ENCODE data around the gene INTS4.
"Not testable (repeated sequence)": the region's sequence is repeated elsewhere in the genome, so short reads cannot be mapped to it uniquely, and the experiment has no call there.

INTS4 gene

GRCh38 chr11:77874206-77874605, 120.3 kb downstream of the INTS4 start:
- DNase-seq = no peak

GRCh38 chr11:77873345-77873744, 121.1 kb downstream of the INTS4 start:
- no peak for DNase-seq

DNA sequence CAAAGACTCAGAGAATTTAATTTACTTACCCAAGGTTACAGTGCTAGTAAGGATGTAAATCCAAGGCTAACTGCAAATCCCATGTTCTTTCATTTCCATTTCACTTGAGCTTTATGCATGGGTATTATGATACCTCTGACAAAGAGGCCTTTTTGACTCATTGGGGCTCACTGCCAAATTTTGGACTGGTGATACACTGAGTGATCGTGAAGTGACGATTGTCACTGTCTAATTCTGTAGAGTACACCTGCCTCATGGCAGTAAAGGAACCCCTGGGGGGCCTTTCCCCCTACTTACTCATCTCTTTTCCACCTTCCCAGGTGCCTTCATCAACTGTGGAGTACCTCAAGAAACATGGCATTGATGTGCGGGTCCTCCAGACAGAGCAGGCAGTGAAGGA, 122.6 kb downstream of the INTS4 start:
- DNase-seq = no peak

DNA sequence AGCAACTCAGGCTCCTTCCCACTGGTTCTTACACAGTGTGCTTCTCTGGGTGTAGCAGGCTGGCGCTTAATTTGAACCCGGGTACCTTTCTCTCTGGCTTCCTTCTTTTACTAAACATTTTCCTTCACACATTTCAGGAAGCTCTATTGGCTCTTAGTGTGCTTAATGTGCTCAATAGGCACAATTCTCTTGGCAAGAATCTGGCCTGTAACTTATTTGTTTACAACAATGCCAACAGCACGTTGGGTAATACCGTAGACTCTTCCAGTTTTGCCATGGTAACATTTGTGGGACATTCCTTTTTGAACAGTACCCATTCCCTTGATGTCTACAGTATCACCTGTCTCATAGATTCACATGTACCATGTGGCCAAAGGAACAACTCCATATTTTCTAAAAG, 125.7 kb downstream of the INTS4 start:
- no peak for DNase-seq

- DNase-seq = no peak
These were observed 128.1 kb downstream of the INTS4 start for GRCh38 chr11:77866336-77866735.

DNA sequence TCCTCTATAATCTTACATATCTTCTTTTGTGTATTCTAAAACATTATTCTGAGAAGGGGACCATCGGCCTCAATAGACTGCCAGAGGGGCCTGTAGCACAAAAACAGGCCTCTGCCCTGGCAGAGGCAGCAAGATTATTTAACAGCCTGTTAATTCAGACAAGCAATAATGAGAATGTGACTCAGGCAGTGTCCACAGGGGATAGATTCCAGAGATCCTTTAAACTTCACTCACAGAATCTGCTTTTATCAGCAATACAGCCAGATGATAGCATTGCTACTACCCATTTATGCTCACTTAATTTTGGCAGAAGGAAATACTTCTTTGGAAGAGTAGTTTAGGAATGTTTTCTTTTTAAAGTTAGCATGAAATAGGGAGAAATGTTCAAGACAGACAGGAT, 128.7 kb downstream of the INTS4 start:
- no peak for DNase-seq

DNA sequence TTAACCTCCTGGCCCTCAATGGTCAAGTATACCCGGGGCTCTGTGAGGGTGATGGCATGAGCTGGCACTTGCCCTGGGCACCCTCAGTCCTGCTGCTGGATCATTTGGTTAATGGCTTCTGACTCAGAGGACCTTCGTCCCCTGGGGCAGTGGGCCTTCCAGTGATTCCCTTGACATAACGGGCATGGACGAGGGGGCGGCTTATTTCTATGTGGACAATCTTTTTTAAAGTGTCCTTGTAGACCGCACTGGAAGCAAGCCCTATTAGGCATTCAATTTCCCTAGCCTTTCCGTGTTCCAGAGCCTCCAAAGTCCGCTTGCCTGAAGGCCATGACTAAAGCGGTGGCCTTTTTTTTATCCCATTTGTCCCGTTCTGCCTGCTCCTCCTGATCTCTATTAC, 133.0 kb downstream of the INTS4 start:
- not testable (repeated sequence) for DNase-seq

DNA sequence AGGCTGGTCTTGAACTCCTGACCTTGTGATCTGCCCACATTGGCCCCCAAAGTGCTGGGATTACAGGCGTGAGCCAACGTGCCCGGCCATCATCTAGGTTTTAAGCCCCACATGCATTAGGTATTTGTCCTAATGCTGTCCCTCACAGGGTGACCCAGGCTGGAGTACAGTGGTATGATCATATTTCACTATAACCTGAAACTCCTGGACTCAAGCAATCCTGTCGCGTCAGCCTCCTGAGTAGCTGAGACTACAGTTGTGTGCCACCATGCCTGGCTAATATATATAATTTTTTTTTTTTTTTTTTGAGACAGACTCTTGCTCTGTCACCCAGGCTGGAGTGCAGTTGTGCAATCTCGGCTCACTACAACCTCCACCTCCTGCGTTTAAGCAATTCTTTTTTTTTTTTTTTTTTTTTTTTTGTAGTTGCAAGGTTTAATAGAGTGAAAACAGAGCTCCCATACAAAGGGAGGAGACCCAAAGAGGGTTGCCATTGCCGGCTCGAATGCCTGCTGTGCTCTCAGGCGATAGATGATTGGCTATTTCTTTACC, 136.5 kb downstream of the INTS4 start:
- DNase-seq = not testable (repeated sequence)

GRCh38 chr11:77854838-77855237, 139.6 kb downstream of the INTS4 start:
- no peak for DNase-seq

GRCh38 chr11:77851503-77851902, 143.0 kb downstream of the INTS4 start:
- DNase-seq = no peak

GRCh38 chr11:77843700-77844099, 150.8 kb downstream of the INTS4 start:
- DNase-seq = not testable (repeated sequence)

DNA sequence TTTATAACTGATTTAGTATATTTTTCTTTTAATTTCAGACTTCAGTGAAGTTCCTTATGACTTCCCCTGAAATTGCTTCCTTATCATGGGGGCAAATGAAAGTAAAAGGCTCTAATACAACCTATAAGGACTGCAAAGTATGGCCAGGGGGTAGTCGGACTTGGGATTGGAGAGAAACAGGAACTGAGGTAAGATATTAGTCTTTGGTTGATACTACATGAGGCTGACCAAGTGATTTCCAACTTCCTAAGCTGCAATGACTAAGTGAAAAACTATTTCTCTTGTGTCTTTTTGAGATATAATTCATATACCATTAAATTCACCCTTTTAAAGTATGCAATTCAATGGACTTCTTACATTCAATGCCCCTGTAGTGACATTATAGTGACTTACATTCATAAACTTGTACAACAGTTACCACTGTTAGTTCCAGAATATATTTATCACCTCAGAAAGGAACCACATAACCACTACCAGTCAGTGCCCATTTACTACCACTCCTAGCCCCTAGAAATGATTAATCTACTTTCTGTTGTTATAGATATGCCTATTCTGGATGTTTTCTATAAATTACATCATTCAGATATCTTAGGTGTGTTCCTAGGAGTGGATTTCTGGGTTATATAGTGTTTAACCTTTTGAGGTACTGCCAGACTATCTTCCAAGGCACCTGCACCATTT, 151.9 kb downstream of the INTS4 start:
- no peak for DNase-seq

DNA sequence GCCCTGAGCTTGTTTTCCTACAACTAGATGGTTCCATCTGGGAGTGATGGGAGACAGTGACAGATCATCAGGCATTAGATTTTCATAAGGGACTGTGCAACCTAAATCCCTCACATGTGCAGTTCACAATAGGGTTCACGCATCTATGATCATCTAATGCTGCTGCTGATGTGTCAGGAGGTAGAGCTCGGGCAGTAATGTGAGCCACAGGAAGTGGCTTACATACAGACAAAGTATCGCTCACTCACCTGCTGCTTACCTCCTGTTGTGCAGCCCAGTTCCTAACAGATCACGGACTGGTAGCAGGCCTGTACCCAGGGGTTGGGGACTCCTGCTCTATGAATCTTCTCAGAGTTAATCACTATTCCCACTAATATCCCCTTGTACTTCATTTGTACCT, 161.2 kb downstream of the INTS4 start:
- no peak for DNase-seq

GRCh38 chr11:77828926-77829325, 165.5 kb downstream of the INTS4 start:
- DNase-seq = no peak

Data from NCI-H2081 (cell line).